GM19240 (cell line): ENCODE data around the gene HS3ST3A1.
"Not testable (repeated sequence)": the region's sequence is repeated elsewhere in the genome, so short reads cannot be mapped to it uniquely, and the experiment has no call there.

Source experiments
- DNase-seq: peaks from one replicate; pipeline ENCODE4 v3.0.0; 2011; ENCODE audit warnings: low spot score; ENCODE audit not compliant: insufficient read length

The HS3ST3A1 gene

DNA sequence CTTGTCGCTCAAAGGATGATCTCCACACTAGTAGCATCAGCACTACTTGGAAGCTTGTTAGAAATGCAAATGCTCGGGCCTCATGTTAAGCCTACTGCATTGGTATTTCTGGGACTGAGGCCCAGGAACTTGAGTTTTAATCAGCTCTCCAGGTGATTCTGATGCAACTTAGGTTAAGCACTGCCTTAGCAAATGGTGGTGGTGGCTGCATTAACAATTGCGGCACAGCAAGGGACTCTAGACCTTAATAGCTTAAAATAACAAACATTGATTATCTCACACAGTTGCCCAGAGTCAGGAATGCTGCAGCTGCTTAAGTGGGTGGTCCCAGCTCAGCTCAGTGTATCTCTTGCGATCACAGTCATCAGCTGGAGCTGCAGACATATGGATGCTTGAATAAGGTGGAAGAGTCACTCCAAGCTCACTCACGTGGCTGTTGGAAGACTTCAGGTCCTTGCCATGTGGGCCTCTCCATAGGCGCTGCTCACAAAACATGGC, 25.8 kb downstream of the HS3ST3A1 start:
- DNase-seq, result no peak

DNA sequence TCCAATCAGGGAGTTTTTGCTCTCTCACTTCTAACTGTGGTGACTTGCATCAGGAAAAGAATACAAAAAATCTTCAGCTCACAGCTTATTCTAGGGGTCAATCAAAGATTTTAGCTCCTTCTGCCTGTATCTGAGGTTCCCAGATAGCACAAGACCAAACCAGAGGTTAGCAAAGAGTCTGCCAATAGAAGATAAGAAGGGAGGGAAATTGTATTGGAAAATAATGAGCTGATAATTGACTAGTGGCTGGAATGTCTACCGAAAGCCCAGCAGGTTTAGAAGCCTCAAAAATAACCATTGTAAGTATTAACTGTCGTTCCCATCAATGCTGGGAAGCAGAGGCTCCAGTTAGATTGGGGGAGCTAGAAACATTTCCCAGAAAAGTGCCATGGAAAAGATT, 26.3 kb downstream of the HS3ST3A1 start:
- no peak for DNase-seq

GRCh38 chr17:13572581-13572980, 29.1 kb downstream of the HS3ST3A1 start:
- DNase-seq, result no peak

- DNase-seq, result no peak
Measured at GRCh38 chr17:13569398-13570123, 32.2 kb downstream of the HS3ST3A1 start.

GRCh38 chr17:13568582-13569397, 32.9 kb downstream of the HS3ST3A1 start:
- DNase-seq, result no peak

DNA sequence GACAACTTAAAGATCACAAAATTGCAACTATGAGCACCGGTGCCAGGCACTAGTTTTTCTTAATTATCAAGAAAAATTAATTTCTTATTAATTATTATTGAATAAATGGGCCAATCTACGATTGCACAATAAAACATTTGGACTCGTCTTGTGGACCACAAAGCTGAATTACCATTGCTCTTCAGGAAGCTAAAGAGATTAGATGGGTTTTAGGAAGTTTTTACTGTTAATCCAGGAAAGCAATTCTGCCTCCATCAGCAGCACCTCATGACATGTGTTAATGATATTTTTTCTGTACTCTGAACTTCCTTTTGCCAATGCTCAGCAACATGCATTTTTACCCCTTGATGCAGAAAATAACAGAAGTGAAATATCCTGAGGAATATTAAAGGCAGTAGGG, 37.9 kb downstream of the HS3ST3A1 start:
- DNase-seq, result no peak

DNA sequence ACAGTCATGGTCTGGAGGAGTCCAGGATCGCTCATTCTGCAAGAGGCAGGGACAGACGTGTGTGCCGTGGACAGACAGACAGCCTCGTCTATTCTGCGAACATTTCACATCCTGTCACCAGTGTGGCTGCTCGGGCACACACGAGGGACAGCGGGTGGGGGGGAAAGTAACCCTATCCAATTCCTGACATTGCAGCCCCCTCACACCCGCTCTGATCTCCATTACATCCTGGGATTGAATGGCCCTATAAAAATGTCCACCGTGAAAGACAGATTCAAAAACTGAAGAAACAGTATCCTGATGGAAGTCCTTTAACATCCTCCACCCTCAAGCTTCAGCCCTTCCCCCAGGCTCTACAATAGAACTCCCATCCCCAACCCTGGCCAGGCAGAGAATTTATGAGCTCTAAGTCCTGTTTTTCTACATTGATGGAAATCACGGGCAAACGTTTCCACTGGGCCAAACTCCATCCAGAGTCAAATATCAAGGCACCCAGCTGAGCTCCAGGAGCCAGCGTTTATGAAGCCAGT, 39.4 kb downstream of the HS3ST3A1 start:
- no peak for DNase-seq

DNA sequence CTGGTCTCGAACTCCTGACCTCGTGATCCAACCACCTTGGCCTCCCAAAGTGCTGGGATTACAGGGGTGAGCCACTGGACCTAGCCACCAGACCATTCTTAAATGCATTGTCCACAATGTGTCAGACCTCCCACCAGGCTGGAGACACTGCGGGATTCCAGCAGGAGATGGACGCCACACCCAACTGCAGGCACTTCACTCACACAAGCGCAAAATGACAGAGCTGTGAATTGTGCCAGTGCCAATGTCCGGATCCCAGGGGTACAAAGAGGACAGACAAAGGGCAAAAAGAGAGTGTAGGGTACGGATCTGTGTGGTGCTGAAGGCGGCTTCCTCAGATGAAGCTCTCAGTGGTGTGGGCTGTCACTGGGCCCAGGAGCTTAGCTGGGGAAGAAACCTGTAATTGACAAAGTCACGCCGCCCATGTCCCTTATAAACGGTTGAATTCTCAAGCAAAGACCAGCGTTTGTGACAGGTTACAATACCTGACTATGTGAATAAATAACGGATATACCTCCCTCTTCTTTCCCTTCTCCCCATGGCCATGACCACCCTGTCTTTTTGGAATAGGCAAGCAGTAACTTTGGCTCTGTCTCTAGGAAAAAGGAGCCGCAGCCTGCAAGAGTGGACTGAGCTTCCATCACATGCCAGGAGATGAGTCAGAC, 40.0 kb downstream of the HS3ST3A1 start:
- no peak for DNase-seq

DNA sequence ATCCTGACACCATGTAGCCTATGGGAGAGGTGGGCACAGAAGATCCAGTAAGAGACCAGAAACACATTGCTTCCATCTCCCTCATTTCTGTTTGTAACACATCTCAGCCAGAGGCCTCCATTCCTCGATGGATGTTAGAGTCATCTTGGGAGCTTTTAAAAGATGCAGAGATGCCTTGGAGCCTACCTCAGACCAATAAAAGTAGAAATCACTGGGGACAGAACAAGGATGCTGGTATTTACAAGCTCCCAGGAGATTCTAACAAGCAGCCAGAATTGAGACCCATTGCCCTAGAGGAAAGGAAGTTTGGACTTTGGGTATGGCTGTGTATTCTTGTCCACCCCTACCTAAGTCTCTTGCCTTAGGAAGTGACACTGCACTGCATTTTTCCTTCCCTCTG, 40.8 kb downstream of the HS3ST3A1 start:
- no peak for DNase-seq

- no peak for DNase-seq
Measured at GRCh38 chr17:13558588-13558987, 43.1 kb downstream of the HS3ST3A1 start.

- DNase-seq, result no peak
Measured at GRCh38 chr17:13557077-13557476, 44.7 kb downstream of the HS3ST3A1 start.

DNA sequence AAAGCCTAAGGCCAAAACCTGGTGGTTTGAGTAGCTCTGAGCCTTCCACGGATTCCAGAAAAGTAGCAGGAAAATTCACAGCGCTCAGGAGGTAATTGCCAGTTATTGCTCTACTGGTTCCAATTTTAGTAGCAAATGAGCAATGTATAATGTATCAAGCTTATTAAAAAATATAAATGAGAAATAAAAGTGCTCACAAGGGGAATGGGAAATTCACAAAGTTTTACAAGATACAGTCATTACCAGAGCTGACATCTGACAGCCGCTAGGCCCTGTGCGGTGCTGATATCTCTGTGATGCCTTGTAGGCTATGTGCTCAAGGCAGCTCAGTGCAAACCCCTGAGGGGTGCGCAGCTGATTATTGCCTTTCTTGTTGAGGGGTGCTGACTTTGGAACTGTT, 47.5 kb downstream of the HS3ST3A1 start:
- DNase-seq, result no peak

- no peak for DNase-seq
Measured at GRCh38 chr17:13550291-13550690, 51.4 kb downstream of the HS3ST3A1 start.

GRCh38 chr17:13548576-13548975, 53.2 kb downstream of the HS3ST3A1 start:
- DNase-seq, result not testable (repeated sequence)

DNA sequence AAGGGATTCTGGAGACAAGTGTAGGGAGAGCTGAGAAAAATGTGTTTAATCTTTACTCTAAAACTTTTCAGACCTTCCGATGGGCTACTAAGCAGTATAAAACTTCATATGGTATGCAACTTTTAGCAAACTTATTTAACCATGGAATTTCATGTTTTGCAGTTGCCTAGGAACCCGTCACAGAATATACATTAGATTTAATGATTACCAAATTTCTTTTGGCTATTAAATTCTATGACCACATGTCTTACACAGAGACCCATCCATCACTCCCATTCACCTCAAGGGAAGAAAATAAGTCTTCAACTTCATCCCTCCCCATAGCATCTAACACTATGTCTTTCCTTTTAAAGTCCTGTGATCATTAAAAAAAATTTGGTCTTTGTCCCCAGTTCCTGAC, 54.9 kb downstream of the HS3ST3A1 start:
- DNase-seq, result no peak

GRCh38 chr17:13545941-13546340, 55.8 kb downstream of the HS3ST3A1 start:
- DNase-seq, result no peak

GRCh38 chr17:13544765-13545164, 57.0 kb downstream of the HS3ST3A1 start:
- DNase-seq, result no peak

GRCh38 chr17:13544292-13544691, 57.4 kb downstream of the HS3ST3A1 start:
- DNase-seq, result no peak

GRCh38 chr17:13542636-13543035, 59.1 kb downstream of the HS3ST3A1 start:
- DNase-seq, result no peak

DNA sequence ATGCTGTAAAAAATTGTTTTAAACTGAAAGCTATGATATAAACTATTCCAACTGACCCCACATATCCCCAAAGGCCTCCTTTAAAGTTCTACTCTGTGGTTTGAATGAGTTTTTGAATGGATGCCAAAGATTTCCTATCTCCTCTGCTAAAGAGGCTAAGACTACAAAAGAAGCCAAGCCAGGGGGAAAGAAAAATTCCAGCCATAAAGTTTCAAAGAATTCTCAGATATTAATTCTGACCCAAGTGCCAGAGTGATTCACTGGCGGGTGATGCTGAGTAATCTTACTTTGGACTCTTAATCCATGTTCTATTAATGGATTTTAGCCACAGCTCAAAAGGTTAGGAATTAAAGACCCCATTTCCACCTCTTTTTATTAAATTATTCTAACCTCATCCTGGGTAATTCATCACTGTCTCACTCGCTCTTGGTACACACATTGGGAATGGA, 60.7 kb downstream of the HS3ST3A1 start:
- DNase-seq, result no peak

DNA sequence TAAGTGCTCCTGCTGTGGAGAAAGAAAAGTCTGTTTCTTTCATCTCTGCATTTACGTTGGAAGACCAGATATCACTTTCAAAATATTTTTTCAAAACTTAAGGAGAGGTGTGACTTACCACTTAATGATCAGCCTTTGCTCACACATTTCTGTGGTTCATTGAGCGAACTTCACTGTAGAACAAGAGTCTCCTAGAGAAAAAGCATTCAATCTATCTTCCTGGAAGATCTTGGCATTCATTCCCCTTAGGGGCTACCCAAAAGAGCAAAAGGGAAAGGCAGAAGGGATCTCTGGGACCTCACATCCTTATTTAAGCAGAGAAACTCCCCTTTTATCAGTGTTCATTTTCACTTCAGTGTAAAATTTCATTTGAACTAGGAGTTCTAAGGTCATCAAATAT, 61.2 kb downstream of the HS3ST3A1 start:
- DNase-seq, result no peak

- no peak for DNase-seq
Measured at GRCh38 chr17:13539421-13539820, 62.3 kb downstream of the HS3ST3A1 start.
